GM19468 (cell line): ENCODE results near the gene PGM3.

ENCODE experiments used
- ATAC-seq: cut with Tn5 transposase; IDR thresholded peaks from one replicate; pipeline ENCODE4 v1.9.1; 2021; ENCODE audit warnings: mild to moderate bottlenecking, moderate library complexity, moderate number of reproducible peaks; ENCODE audit not compliant: unreplicated experiment; ENCODE audit errors: extremely low read depth

Gene PGM3

DNA sequence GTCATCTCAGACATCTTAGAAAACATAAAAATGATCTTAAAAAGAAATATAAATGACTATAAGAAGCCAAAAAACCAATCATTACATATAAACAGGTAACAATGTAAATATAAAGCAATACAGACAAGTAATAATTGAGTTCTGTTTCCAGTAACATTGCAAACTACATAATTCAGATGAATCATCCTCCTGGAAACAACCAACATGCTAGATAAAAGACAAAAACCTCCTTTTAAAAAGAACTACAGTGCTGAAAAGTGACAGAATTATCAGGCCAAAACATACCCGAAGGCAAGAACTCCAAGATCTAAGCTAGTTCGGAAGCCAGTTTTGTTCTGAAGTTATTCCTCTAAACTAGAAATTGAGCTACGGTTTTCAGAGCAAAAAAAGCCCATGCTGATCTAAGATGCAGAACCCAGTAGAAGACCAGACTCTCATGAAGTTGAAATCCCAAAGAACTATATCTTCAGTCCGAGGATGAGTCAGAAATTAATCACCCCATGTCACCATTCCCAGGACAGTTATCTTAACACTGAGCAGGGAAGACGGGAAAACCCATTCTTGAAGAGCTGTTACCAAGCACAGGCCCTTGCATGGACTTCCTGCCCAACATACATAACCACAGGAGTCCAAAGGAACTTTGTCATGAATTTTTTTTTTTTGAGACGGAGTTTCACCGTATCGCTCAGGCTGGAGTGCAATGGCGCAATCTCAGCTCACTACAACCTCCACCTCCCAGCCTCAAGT, 9.8 kb downstream of the PGM3 start:
- no peak for ATAC-seq

- no peak for ATAC-seq
Measured at GRCh38 chr6:83182114-83182513, 11.0 kb downstream of the PGM3 start.

GRCh38 chr6:83180426-83180950, 12.6 kb downstream of the PGM3 start:
- ATAC-seq, result no peak

- ATAC-seq, result no peak
Measured at GRCh38 chr6:83176246-83176645, 16.8 kb downstream of the PGM3 start.

DNA sequence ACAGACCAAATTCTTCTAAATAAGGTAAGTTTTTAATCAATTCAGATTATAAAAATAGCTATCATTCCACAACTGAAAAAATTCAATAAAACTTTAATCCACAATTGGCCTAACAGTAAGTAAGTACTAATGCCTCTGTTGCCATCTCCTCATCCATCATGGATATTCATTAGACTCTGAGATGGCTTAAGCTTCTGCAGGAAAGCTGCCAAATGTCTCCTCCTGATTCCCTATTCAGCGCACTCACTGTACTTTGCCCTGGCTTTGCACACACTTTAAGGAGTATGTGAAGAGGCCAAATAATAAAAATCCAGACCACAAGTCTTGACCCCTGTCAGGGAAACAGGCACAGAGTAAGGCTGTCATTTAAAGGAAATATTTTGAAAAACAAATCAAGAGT, 23.6 kb downstream of the PGM3 start:
- ATAC-seq, result no peak

GRCh38 chr6:83169106-83169505, 24.0 kb downstream of the PGM3 start:
- ATAC-seq, result no peak

DNA sequence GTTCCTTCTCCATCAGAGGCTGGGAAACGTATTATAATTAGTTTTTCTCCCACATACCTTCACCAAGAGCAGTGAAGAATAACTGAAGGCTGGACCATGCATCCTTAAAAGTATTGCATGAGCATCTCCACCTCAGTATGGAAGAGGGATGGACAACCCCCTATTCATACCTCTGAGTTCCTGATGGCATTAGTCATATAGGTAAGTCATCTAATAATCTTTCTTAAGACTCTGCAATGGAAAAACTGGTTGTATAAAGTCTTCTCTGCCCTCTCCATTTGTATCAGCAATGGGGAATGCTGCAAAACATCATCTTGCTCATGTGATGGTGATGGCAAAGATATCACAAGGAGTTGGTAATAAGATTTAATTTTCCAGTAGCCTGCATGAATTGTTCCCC, 24.5 kb downstream of the PGM3 start:
- ATAC-seq, result no peak

GRCh38 chr6:83167726-83168278, 25.3 kb downstream of the PGM3 start:
- no peak for ATAC-seq

GRCh38 chr6:83160167-83160566, 32.9 kb downstream of the PGM3 start:
- ATAC-seq, result no peak

GRCh38 chr6:83155794-83156193, 37.3 kb downstream of the PGM3 start:
- no peak for ATAC-seq

DNA sequence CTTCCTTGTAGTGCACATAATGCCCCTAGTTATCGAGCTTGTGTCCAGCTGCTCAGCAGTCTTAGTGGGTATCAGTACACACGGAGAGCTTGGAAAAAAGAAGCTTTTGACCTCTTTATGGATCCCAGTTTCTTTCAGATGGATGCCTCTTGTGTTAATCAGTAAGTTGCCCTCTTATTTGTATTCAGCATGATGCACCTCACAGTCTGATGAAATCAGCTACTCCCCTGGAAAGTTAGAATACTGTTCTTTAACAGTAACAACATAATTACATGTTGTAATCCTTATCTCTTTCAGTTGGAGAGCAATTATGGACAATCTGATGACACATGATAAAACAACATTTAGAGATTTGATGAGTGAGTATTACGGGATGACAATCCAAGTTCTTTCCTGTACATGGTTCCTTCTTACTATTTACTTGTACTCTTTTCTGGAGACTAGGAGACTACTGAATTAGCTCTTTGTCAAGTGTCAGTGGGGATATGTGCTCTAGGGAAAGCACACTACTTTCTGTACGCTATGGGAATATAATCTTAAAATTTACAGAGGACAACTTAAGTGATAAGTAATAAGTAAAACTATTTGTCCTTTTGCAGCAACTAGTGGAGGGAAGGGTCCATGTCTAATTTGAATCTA, 39.1 kb downstream of the PGM3 start:
- no peak for ATAC-seq

GRCh38 chr6:83152913-83153312, 40.2 kb downstream of the PGM3 start:
- ATAC-seq, result no peak

GRCh38 chr6:83151114-83151513, 42.0 kb downstream of the PGM3 start:
- no peak for ATAC-seq

GRCh38 chr6:83138758-83139157, 54.3 kb downstream of the PGM3 start:
- ATAC-seq, result no peak

GRCh38 chr6:83138118-83138722, 54.8 kb downstream of the PGM3 start:
- no peak for ATAC-seq

GRCh38 chr6:83132121-83132520, 60.9 kb downstream of the PGM3 start:
- ATAC-seq, result no peak

GRCh38 chr6:83127976-83128375, 65.1 kb downstream of the PGM3 start:
- no peak for ATAC-seq

DNA sequence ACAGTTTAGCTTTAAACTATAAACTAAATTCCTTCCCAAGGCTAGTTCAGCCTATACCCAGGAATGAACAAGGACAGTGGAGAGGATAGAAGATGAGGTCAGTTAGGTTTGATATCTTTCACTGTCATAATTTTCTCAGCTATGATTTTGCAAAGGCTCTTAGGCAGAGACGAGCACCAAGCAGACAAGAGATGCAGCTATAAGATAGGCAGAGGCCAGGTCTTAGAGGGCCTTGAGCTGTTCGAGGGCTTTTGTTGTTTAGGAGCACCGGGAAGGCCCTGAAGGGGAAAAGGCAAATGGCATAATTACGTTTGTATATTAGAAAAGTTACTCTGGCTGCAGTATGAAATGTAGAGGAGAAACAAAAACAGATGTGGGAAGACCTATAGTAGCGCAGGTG, 65.8 kb downstream of the PGM3 start:
- ATAC-seq, result no peak

DNA sequence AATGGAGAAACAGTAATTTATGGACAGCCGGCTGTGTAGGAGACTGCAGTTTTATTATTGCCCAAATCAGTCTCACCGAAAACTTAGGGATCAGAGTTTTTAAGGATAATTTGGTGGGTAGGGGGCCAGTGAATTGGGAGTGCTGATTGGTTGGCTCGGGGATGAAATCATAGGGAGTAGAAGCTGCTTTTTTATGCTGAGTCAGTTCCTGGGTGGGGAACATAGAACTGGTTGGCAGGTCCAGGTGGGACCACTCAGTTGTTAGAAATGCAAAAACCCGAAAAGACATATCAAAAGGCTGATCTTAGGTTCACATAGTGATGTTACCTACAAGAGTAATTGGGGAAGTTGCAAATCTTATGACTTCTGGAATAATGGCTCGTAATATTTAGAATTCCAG, 66.3 kb downstream of the PGM3 start:
- no peak for ATAC-seq

DNA sequence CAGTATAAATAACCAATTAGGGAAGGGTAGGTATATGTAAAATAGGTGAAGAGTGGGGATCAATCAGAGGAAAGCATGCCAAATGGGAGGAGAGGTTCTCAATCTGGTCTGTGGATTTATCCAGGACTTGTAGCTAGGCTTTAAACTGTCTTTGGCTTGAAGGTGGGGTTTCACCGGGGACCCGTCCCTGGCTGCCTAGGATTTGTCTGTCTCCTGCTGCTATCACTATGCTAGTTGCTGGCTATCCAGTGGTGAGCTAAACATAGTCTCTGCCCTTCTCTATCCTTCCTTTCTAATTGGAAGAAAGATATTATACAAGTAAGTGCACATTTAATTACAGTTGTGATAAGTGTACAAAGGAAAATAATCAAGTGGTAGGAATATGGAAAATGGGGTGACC, 66.8 kb downstream of the PGM3 start:
- no peak for ATAC-seq

GRCh38 chr6:83125425-83125824, 67.6 kb downstream of the PGM3 start:
- ATAC-seq, result no peak
